ENCODE data around the gene DNAJC5G.

DNAJC5G gene

GRCh38 chr2:27275211-27276150 lies at the start of gene DNAJC5G:
Gene DNAJC5G, plus strand, starts transcription at chr2:27275433. Its CDS starts 1,296 bp downstream, at chr2:27276729.
- DNase-seq (ENCODE audit: low read depth): no peak

- DNase-seq (ENCODE audit: low read depth): no peak
Observed at GRCh38 chr2:27225526-27225925, 49.7 kb upstream of the DNAJC5G start.

- no peak for DNase-seq (ENCODE audit: low read depth)
Observed at GRCh38 chr2:27227501-27227900, 47.7 kb upstream of the DNAJC5G start.

GRCh38 chr2:27231921-27232320 lies 43.3 kb upstream of the DNAJC5G start:
- DNase-seq (ENCODE audit: low read depth): no peak

- DNase-seq (ENCODE audit: low read depth): no peak
Observed at GRCh38 chr2:27233341-27233740, 41.9 kb upstream of the DNAJC5G start.

- no peak for DNase-seq (ENCODE audit: low read depth)
Observed at GRCh38 chr2:27236136-27236535, 39.1 kb upstream of the DNAJC5G start.

GRCh38 chr2:27236626-27237025 lies 38.6 kb upstream of the DNAJC5G start:
- no peak for DNase-seq (ENCODE audit: low read depth)

GRCh38 chr2:27237341-27237945 lies 37.8 kb upstream of the DNAJC5G start:
- no peak for DNase-seq (ENCODE audit: low read depth)

GRCh38 chr2:27238976-27239375 lies 36.3 kb upstream of the DNAJC5G start:
- no peak for DNase-seq (ENCODE audit: low read depth)

- DNase-seq (ENCODE audit: low read depth): no peak
Observed at GRCh38 chr2:27240406-27240805, 34.8 kb upstream of the DNAJC5G start.

GRCh38 chr2:27241761-27242613 lies 33.2 kb upstream of the DNAJC5G start:
- DNase-seq (ENCODE audit: low read depth): no peak

GRCh38 chr2:27242614-27242951 lies 32.6 kb upstream of the DNAJC5G start:
- DNase-seq (ENCODE audit: low read depth): no peak

GRCh38 chr2:27243391-27244130 lies 31.7 kb upstream of the DNAJC5G start:
- no peak for DNase-seq (ENCODE audit: low read depth)

- no peak for DNase-seq (ENCODE audit: low read depth)
Observed at GRCh38 chr2:27245116-27245515, 30.1 kb upstream of the DNAJC5G start.

GRCh38 chr2:27245626-27246025 lies 29.6 kb upstream of the DNAJC5G start:
- no peak for DNase-seq (ENCODE audit: low read depth)

- DNase-seq (ENCODE audit: low read depth): no peak
Observed at GRCh38 chr2:27247893-27248292, 27.3 kb upstream of the DNAJC5G start.

- no peak for DNase-seq (ENCODE audit: low read depth)
Observed at GRCh38 chr2:27249159-27249890, 25.9 kb upstream of the DNAJC5G start.

- DNase-seq (ENCODE audit: low read depth): no peak
Observed at GRCh38 chr2:27249891-27250651, 25.2 kb upstream of the DNAJC5G start.

- DNase-seq (ENCODE audit: low read depth): no peak
Observed at GRCh38 chr2:27250652-27251379, 24.4 kb upstream of the DNAJC5G start.

GRCh38 chr2:27251766-27252165 lies 23.5 kb upstream of the DNAJC5G start:
- DNase-seq (ENCODE audit: low read depth): no peak
